C4-2B (cell line): Measurements from ENCODE around the gene HBD.
"Not testable (repeated sequence)": the region's sequence is repeated elsewhere in the genome, so short reads cannot be mapped to it uniquely, and the experiment has no call there.

Experiments
- ZFX ChIP-seq: fragments of 450-650 bp; IDR thresholded peaks from 2 replicates; pipeline ENCODE4 v1.6.1; 2017
- TF ChIP-seq, protein P1 (sequence below): fragments of 450-650 bp; conservative IDR thresholded peaks from 2 replicates; pipeline ENCODE4 v1.5.1; 2017; ENCODE audit warnings: mild to moderate bottlenecking

DNA sequence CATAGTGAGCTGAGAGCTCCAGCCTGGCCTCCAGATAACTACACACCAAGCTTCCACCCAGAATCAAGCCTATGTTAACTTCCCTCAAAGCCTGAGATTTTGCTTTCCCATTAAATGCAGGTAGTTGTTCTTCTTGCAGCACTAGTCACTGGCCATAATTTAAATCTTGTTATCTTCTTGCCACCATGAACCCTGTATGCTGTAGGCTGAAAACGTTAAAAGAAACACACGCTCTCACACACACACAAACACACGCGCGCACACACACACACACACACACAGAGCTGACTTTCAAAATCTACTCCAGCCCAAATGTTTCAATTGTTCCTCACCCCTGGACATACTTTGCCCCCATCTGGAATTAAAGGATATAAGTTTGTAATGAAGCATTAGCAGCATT, 19.2 kb upstream of the HBD start:
- TF ChIP-seq, protein P1, sequence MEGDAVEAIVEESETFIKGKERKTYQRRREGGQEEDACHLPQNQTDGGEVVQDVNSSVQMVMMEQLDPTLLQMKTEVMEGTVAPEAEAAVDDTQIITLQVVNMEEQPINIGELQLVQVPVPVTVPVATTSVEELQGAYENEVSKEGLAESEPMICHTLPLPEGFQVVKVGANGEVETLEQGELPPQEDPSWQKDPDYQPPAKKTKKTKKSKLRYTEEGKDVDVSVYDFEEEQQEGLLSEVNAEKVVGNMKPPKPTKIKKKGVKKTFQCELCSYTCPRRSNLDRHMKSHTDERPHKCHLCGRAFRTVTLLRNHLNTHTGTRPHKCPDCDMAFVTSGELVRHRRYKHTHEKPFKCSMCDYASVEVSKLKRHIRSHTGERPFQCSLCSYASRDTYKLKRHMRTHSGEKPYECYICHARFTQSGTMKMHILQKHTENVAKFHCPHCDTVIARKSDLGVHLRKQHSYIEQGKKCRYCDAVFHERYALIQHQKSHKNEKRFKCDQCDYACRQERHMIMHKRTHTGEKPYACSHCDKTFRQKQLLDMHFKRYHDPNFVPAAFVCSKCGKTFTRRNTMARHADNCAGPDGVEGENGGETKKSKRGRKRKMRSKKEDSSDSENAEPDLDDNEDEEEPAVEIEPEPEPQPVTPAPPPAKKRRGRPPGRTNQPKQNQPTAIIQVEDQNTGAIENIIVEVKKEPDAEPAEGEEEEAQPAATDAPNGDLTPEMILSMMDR: not testable (repeated sequence)
- TF ChIP-seq ZFX: not testable (repeated sequence)
